HG02885 (cell line): ENCODE measurements around the gene ADARB2.

Experiments used
- ATAC-seq: cut with Tn5 transposase; IDR thresholded peaks from one replicate; pipeline ENCODE4 v1.9.1; 2021; ENCODE audit warnings: mild to moderate bottlenecking; ENCODE audit not compliant: unreplicated experiment, poor library complexity

Gene ADARB2

GRCh38 chr10:1515780-1516491 lies 221.4 kb downstream of the ADARB2 start:
- ATAC-seq = no peak

- no peak for ATAC-seq
Observed at GRCh38 chr10:1515121-1515779, 222.1 kb downstream of the ADARB2 start.

- no peak for ATAC-seq
Observed at GRCh38 chr10:1514681-1515080, 222.6 kb downstream of the ADARB2 start.

- ATAC-seq = no peak
Observed at GRCh38 chr10:1513221-1513620, 224.1 kb downstream of the ADARB2 start.

- no peak for ATAC-seq
Observed at GRCh38 chr10:1509011-1509530, 228.3 kb downstream of the ADARB2 start.

- ATAC-seq = no peak
Observed at GRCh38 chr10:1508096-1508495, 229.2 kb downstream of the ADARB2 start.

GRCh38 chr10:1507436-1507835 lies 229.9 kb downstream of the ADARB2 start:
- ATAC-seq = no peak

GRCh38 chr10:1504940-1505339 lies 232.4 kb downstream of the ADARB2 start:
- no peak for ATAC-seq

GRCh38 chr10:1504286-1504685 lies 233.0 kb downstream of the ADARB2 start:
- no peak for ATAC-seq

- ATAC-seq = no peak
Observed at GRCh38 chr10:1502451-1502850, 234.9 kb downstream of the ADARB2 start.

GRCh38 chr10:1499359-1499957 lies 237.9 kb downstream of the ADARB2 start:
- no peak for ATAC-seq

GRCh38 chr10:1498746-1499358 lies 238.5 kb downstream of the ADARB2 start:
- no peak for ATAC-seq

GRCh38 chr10:1495915-1496517 lies 241.3 kb downstream of the ADARB2 start:
- ATAC-seq = no peak

GRCh38 chr10:1492641-1493040 lies 244.7 kb downstream of the ADARB2 start:
- ATAC-seq = no peak

- ATAC-seq = no peak
Observed at GRCh38 chr10:1491901-1492300, 245.4 kb downstream of the ADARB2 start.

GRCh38 chr10:1489801-1490200 lies 247.5 kb downstream of the ADARB2 start:
- no peak for ATAC-seq

GRCh38 chr10:1488970-1489548 lies 248.3 kb downstream of the ADARB2 start:
- peak; percentile 99 for ATAC-seq

GRCh38 chr10:1486841-1487687 lies 250.3 kb downstream of the ADARB2 start:
- ATAC-seq = no peak

- no peak for ATAC-seq
Observed at GRCh38 chr10:1485357-1485756, 252.0 kb downstream of the ADARB2 start.
